SKM-1 treated with dmso at 0.1 percent for 144 hours (cell line): ENCODE results near the gene GOSR2.
"Not testable (repeated sequence)": the region's sequence is repeated elsewhere in the genome, so short reads cannot be mapped to it uniquely, and the experiment has no call there.

Experiments
- DNase-seq: peaks from one replicate; lab custom pipeline; 2025; ENCODE audit not compliant: unreplicated experiment; lab: John Stamatoyannopoulos, UW

The GOSR2 gene

GRCh38 chr17:46984892-46985291 is 61.9 kb downstream of the GOSR2 start:
- DNase-seq: no peak

- no peak for DNase-seq
Measured at GRCh38 chr17:46986366-46986765, 63.4 kb downstream of the GOSR2 start.

GRCh38 chr17:46987927-46988326 is 65.0 kb downstream of the GOSR2 start:
- DNase-seq: not testable (repeated sequence)

GRCh38 chr17:46989637-46990431 is 66.9 kb downstream of the GOSR2 start:
- no peak for DNase-seq

GRCh38 chr17:46991617-46992016 is 68.7 kb downstream of the GOSR2 start:
- DNase-seq: no peak
